Measurements from ENCODE around the gene OSMR.

GRCh38 chr5:38823503-38823902 lies 22.3 kb upstream of the OSMR start:
- no peak for TF ChIP-seq EZH2 (IDR thresholded peaks at IDR 0.05; ENCODE audit: insufficient read depth, poor library complexity, severe bottlenecking)
- TF ChIP-seq EZH2phosphoT487 (IDR thresholded peaks at IDR 0.05; ENCODE audit: insufficient read depth, low read depth) = no peak

Measured in GM23248 (cell line).